ENCODE data around the gene TRABD2B.

The TRABD2B gene

DNA sequence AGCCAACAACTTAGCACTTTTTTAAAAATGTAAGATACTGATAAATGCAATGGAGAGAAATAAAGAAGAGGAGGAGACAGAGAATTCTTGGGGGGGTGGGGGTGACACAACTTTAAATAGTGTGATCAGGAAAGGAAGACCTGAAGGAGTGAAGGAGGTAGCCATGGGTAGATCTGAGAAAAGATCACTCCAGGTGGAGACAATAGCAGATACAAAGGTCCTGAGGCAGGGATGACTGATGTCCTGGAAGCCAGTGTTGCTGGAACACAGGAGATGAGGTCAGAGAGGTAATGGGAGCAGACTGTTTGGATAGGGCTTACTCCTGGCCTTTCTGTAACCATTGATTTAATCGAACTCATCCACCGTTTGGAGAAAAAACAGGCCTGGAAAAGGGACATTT, 24.6 kb upstream of the TRABD2B start:
- no peak for DNase-seq (ENCODE audit: low read depth)

DNA sequence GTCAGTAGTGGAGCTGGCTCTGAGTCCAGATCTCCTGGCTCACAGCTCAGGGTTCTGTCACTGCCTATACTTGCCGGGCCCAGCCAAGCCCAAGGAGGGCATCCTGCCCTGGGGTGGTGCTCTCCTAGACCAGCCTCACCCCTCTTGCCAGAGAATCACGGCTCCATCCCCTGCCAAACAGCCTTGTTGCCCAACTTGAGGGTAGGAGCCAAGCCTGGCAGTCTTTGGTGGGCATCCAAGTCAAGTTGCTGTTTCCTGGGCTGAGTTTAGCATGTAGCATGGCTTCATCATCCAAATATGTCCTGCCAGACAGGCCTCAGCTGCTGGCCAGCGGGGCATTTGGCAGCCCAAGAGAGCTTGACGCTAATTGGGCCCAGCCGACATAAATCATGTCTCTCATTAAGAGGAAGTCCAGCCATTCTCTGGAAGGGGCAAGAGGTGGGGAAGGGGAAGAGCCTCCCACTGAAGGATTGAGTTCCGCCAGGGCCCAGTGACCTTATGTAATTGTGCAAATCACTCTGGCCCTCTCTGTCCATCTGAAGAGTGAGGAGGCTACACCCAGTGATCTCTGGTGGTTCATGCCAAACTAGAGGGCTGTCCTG, 22.6 kb upstream of the TRABD2B start:
- no peak for DNase-seq (ENCODE audit: low read depth)

DNA sequence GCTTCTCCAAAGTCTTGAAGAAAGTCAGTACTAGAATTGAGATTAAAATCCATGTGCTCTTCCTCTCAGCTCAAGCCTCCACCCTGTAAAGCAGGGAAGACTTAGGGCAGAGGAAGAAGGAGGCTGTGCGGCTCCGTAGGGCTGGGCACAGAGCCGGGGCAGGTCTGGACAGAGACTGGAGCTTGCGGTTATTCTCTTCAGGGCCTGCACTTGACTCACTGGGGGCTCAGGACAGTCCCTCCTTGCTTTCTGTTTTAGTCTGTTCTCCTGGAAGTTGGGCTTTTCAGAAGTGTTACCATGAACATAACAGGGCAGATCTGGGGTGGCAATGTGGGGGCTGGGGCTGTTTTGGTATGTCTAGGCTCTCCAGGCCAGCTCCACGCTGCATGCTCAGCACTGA, 21.6 kb upstream of the TRABD2B start:
- DNase-seq (ENCODE audit: low read depth), result no peak

DNA sequence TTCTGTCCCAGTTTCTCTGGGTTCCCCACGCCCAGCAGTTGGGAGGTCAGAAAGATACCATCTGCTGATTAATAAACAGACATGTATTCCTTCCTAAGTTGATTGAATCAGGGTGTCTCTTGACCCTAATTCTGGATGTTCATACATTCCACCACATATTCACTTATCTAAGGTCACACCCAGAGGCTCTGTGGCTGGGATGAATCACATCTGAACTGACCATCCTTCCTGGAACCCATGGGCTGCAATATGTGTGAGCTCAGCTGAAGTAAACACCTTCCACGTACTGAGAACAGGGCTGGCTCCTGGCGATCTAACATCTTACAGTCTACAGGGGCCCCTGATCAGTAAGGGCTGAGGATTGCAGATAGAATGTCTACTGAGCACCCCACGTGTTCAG, 20.5 kb upstream of the TRABD2B start:
- DNase-seq (ENCODE audit: low read depth), result no peak

DNA sequence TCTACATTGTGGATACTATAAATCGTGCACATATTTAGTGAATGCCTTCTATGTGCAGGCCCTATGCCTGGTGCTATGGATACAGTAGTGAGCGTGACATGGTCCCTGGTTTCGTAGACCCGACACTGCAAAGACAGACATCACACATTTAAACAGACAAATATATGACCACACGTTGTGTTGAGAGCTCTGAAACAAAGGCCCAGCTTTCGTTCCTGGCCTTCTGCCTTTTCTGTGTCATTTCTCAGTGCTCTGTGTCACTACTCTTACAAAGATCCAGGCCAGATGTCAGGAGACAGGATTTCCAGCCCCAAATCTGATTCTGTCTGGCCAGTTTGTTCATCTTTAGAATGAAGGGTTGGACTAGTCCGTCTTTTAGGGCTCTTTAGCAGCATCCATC, 19.3 kb upstream of the TRABD2B start:
- DNase-seq (ENCODE audit: low read depth), result no peak

DNA sequence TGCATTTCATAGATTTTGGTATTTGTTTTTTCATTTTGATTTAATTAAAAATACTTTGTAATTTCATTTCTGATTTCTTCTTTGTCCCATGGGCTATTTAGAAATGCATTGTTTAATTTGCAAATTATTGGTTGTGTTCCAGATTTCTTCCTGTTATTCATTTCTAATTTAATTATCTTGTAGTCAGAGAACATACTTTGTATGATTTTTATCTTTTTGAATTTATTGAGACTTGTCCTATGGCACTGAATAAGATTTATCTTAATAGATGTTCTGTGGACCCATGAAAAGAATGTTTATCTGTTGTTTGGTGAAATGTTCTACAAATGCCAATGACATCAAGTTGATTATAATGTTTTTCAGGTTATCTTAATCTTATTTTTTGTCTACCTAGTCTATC, 16.1 kb upstream of the TRABD2B start:
- DNase-seq (ENCODE audit: low read depth), result no peak

DNA sequence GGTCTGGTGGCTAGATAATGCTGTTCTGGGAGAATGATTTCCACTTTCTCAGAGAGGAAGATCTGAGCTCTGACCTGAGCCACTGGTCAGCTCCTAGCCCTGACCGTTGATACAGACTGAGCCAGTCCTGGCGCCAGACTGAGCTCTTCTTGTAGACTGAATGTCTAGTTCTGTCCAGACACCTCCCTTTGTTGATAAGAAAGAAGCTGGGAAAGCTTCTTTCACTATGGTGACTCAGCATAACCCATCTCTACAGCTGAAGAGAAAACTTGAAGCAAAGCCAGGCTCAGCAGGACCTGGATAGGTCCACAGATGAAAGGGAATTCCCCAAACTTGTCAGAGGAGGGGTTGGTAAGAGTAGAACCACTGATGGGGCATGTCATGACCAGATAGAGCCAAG, 9.9 kb upstream of the TRABD2B start:
- DNase-seq (ENCODE audit: low read depth), result no peak

DNA sequence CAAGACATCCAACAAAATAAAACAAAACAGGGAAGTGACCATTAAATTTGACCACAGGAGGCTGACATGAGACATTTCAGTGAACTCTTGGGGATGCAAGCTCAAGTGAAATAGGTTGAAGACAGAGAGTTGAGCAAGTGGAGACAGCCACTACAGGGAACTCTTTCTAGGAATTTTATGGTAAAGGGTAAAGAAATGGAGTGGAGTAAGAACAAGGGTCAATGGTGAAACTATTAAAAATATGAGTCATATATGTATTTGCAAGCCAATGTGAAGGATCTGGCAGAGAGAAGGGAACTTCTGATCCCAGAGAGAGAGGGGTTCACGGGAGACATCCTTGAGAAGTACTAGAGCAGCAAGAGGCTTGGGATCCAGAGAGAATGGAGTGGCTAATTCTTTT, 9.1 kb upstream of the TRABD2B start:
- DNase-seq (ENCODE audit: low read depth), result no peak

DNA sequence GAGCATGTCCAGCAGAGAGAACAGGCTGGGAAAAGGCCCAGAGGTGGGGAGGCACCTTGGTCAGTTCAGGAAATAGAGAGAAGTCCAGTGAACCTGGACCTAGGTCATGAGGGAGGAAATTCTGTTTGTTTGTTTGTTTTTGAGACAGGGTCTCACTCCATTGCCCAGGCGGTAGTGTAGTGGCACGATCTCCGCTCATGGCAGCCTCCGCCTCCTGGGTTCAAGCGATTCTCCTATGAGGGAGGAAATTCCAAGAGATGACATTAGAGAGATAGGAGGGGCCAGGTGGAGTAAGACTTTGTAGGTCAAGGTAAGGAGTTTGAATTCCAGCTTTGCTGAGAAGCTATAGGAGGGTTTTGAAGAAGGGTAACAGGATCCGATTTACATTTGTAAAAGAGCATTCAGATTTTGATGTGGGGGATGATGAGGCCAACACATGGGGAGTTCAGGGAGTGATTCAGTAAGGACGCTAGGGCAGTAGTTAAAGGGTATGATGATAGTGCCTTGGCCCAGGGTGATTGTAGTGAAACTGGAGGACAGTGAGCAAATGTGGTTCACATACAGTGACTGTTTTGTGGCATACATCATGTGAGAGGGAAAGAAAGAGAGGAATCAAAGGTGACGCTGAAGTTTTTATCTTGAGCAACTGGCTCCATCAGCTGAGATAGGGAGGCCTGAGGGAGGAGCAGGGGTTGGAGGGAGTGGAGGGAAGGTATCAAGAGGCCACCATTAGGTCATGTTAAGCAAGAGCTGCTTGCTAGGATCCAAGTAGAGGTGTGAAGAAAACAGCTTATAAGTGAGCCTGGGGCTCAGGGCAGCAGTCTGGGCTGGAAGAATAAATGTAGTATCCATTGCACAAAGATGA, 8.3 kb upstream of the TRABD2B start:
- DNase-seq (ENCODE audit: low read depth), result no peak

DNA sequence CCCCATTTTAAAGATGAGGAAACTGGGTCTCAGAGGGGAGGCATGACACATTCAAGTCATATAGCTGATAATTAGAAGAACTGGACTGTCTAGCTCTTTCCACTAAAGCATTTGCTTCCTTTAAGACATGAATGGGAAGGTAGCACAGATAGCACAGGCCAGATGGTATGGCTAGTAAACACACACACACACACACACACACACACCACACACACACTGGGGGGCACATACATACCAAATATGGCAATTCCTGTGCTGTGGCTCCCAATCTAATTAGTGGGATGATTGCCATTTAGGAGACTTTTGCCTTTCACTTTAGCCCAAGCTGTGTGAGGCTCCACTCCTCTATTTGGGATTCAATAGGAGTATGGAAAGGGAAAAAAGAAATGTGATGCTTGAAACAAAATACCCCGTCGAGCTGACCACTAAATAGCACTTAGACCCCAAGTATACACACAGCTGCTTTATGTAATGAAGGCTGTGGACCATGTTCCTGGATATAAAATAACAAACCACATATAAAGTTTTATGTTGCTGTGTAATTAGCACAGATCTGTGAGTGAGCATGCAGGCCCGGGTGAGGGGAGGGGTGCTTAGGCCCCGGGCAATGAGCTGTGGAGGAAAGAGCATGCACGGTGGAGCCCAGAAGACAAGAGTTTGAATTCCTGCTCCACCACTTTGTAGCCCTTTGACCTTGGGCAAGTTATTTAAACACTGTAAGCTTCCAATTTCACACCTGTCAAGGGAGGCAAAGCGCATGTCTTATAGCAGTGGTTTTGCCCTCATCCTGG, 6.8 kb upstream of the TRABD2B start:
- DNase-seq (ENCODE audit: low read depth), result no peak

DNA sequence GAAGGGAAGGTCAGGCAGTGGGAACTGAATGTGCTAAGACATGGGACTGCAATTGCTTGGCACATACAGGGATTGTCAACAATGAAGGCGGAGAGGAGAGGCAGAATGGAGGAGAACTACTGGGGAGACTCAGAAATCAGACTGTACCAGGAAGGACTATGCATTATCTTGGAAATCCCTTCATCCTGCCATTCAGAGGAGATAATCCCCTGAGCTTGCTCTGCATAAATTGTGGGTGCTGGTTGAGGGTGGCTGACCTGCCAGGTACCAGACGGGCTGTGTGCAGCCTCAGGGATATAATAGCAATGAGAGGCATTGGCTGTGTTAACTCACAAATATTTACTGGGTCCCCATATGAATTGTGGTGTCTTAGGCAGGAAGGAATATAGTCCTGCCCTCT, 5.0 kb upstream of the TRABD2B start:
- DNase-seq (ENCODE audit: low read depth), result no peak

DNA sequence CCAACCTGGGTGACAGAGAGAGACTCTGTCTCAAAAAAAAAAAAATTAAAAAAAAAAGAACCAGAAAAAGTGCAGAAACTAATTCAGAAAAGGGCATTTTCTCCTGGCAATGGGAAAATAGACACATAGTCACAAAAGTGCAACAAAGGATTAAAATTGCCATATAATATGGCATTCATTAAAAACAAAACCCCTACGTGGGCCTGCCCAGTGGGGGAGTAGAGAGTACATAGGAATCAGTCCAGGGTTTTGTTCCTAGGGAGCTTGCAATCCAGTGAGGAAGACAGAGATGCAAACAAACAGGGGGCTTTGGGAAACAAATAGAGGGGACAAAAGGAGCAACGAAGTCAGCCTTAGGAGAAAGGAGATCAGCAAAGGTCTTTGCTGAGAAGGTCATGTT, 4.5 kb upstream of the TRABD2B start:
- DNase-seq (ENCODE audit: low read depth), result no peak

DNA sequence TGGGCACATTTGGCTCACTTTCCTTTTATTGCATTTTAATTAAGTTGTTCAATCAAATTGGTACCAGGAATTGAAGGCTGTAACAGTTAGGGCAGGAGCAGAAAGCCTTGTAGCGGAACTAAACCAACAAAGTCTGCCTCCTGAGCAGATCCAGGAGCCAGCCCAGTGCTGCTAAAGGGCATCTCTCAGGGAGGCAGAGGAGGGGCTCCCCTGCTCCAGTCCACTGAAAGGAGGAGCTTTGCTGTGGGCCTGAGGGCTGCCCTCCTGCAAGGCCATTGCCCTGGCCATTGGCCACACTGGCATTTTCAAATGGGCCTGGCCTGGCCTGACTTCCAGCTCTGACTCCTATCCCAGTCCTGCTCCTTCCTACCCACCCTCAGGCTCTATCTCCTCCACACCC, 3.7 kb upstream of the TRABD2B start:
- DNase-seq (ENCODE audit: low read depth), result no peak

DNA sequence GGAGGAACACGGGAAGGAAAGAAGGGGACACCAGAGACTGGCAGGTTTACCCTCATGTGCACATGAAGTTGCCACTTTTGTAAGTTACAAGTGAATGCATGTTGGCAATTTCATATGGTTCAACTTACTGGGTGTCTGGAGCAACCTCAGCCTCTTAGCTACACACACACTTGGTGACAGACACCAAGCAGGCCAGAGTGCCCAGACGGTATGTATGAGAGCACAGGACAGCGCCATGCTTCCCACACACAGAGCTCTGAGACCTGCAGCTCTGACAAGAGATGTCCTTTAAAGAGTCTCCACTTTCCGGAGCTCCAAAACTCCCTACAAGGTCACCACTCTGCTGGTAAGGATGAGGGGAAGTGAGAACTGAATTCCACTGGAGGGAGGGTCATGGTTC, 1.9 kb upstream of the TRABD2B start:
- no peak for DNase-seq (ENCODE audit: low read depth)

DNA sequence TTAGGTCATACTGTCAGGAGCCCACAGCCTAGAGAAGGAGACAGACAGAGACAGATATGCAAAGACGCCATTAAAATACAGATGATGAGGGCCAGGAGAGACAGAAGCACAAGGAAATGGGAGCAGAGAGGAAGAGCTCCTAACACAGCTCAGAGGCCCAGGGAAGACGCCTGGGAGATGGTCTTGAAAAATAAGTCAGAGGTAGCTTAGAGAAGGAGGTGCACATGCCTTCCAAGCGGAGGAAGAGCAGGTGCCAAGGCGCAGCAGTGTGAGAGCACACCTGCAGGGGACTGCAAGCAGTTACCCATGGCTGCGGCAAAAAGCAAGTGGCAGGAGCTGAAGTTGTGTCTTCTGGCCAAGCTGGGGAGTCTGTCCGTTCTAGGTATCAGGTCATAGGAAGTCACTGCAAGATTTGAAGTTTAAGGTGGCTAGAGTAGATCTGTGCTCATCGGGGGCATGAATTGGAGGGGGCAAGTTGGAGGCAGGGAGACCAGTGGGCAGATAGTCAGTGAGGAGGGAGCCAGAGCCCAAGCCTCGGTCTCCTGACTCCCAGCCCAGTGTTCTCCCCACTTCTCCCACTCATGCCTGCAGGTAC, 1.3 kb upstream of the TRABD2B start:
- no peak for DNase-seq (ENCODE audit: low read depth)

DNA sequence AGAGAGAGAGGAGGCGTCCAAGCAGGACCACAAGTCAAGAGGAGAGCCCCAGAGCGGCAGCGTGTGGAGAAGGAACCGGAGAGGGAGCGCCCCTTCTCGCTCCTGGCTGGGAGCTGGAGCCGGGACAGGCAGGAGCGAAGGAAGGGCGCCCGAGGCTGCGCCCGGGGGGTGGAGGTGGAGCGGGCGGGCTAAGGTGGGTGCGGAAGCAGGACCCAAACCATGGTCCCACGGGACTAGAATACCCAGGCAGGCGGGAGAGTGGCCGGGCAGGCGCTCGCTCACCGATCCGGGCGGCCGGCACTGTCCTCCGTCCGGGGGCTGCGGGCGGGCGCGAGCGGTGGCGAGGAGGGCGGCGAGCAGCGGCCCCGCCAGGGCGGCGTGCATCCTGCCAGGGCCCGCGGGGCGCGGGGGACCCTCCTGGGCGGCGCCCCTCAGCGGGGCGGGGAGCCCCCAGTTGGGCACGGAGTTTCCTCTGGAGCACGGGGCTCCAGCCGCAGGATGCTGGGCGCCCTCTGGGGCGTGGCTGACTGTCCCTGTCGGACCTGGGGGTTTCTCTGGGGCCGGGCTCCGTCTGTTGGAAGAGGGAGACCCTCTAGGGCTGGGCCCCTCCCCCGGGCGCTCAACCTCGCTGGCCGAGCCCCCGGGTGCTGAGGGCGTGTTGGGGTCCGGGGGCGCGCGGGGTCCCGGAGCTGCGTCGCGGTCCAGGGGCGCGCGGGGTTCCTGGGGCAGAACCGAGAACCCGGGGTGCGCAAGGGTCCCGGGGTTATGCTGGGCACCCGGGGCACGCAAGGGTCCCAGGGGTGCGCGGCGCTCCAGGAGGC, 569 bp downstream of the TRABD2B start:
- no peak for DNase-seq (ENCODE audit: low read depth)

DNA sequence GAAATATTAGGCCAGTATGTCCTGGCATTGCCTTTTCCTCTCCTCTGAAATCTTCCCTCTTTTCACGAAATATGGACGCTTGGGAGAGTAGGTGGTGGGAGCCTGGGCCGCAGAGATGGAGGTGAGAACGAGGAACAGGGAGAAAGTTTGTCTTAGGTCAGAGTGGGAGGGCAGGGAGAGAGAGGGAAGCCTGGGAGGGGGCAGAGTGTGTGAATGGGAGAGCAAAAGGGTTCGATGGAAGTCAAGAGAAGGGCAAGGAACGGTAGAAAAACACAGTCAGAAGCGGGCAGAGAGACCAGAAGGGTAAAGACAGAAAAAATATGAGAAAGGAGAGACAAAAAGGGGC, 1.2 kb downstream of the TRABD2B start:
- DNase-seq (ENCODE audit: low read depth), result no peak

DNA sequence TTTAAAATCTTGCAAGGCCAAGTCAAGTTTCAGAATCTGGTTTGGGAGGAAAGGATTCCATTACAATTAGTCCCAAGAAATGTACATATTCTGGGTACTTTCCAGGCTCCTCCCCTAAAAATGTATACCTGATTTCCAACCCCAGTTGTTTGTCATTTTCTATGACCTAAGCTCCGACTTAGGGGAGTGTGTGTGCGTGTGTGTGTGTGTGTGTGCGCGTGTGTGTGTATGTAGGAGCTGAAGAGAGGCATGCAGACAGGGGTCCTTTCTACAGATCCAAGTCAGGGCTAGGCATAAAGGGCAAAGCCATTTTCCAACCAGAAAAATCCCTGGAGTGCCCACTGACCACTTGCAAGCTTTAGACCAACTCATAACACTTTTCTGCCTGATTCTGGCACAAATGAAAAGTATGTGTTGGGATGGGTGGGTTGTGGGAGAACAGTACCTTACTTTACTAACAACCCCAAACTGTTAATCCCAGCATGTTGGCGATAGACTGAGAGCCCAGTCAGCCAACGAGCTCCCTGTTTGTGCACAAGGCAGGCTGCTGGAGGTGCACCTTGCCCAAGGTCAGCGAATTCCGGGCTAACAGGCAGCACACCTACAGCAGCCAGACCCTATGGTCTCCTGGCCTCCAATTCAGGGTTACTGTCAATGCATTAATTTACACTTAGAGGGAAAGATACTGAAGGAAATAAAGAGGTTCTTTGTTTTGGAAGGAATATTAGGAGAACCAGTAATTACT, 1.7 kb downstream of the TRABD2B start:
- DNase-seq (ENCODE audit: low read depth), result no peak

DNA sequence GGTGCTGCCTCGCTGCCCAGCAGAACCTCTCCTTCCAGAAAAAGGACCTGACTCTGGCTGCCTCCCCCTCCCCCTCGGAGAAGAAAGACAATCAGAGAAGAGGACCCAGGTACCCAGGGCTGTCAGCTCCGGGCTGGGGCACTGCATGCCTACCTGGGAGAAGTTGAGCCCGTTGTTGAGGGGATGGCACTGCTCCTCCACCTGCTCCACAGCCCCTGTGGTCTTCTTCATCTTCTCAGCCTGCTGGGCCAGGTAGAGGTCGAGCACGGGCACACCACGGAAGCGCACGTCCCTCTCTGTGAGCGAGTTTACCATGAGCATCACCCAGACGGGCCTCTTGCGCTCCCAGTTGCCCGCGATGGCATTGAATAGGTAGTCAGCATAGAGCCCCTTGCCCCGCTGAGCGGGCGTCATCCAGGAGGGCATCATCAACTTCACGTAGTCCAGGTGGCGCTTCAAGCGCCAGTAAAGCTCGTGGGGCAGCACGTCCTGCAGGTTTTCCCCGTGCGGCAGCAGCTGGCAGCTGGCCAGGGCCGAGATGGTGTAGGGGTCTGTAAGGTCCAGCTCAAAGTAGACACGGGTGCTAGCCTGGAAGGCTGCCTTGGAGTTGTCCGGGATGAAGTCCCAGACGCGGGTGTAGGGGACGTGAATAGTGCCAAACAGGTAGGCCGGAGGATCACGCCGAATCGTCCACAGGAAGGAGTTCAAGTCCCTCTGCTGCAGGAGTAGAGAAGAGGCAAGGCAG, 3.1 kb downstream of the TRABD2B start:
- DNase-seq (ENCODE audit: low read depth), result no peak

DNA sequence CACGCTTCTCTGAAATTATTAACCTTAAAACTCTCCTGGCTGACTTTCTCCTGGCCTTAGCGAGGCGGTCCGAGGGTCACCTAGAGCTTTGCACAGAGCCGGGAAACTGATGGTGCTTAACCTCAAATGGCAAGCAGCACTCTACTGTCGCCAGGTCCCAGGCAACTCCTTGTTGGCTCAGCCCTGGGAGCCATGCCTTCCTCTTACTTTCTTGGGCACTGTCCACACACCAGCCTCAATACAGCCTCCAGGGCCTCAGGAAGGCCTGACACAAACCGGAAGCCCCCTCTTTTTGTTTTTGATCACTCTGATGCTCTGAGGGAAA, 3.8 kb downstream of the TRABD2B start:
- no peak for DNase-seq (ENCODE audit: low read depth)

Data from activated T-helper 9 cell treated with anti-CD3 and anti-CD28 coated beads, Interleukin-2, amount 50 U/mL, for 16 hours (primary cell).